Measurements from ENCODE around the gene C1orf159.

Gene C1orf159

DNA sequence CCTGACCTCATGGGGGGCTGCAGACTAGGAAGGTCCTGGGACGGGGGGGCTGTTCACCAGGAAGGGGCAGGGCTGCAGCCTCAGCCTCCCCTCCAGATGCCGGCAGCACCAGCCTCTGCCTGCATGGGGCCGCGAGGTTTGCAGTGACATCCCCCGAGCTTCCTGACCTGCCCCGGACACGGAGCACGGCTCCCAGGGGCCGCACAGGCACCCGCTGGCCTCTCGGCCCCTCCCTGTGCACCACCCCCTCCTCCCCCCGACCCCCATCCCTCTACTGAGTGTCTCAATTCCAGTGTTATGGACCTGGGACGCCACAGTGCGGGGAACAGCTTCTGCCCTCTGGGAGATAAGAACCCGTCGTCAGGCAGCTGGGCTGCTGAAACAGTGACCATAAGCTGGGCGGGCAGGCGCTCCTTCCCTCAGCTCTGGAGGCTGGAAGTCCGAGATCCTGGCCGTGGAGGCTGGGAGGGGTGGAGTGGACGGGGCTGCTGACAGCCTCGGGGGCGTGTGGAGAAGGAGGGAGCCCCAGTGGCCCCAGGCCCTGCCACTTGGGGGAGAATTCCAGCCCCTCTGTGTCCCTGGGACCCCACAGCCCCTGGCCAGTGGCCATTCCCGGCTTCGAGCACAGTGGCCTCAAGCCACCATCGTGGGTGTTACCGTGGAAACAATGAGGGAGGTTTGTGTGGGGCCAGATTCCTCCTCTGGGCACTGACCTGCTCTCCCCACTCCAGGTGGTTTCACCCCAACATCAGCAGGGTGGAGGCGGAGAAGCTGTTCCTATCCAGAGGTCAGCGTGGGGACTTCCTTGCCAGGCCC lies 53.3 kb downstream of the C1orf159 start:
- H3K9me2 ChIP-seq (replicated peaks; ENCODE audit: insufficient read depth, low read length): no peaks in the 10 kb centered on the region
- H3K27ac ChIP-seq (ENCODE audit: low read length): no peak overlapping the region
- no peak overlapping the region for H3K4me3 ChIP-seq (ENCODE audit: low read length)
- H3K36me3 ChIP-seq (replicated peaks; ENCODE audit: insufficient read depth, low read length): no peaks in the 10 kb centered on the region
- no peak overlapping the region for H3K4me2 ChIP-seq (ENCODE audit: low read depth, low read length)
- no peak overlapping the region for H3K9ac ChIP-seq (ENCODE audit: low read length)
- TF ChIP-seq, protein P1, sequence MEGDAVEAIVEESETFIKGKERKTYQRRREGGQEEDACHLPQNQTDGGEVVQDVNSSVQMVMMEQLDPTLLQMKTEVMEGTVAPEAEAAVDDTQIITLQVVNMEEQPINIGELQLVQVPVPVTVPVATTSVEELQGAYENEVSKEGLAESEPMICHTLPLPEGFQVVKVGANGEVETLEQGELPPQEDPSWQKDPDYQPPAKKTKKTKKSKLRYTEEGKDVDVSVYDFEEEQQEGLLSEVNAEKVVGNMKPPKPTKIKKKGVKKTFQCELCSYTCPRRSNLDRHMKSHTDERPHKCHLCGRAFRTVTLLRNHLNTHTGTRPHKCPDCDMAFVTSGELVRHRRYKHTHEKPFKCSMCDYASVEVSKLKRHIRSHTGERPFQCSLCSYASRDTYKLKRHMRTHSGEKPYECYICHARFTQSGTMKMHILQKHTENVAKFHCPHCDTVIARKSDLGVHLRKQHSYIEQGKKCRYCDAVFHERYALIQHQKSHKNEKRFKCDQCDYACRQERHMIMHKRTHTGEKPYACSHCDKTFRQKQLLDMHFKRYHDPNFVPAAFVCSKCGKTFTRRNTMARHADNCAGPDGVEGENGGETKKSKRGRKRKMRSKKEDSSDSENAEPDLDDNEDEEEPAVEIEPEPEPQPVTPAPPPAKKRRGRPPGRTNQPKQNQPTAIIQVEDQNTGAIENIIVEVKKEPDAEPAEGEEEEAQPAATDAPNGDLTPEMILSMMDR (IDR thresholded peaks at IDR 0.05; ENCODE audit: low read length): no peak
- TF ChIP-seq EZH2phosphoT487 (IDR thresholded peaks at IDR 0.05; ENCODE audit: low read length) (no peak), EZH2 (optimal IDR thresholded peaks at IDR 0.05; ENCODE audit: low read depth, low read length) (no peak)
- H2AFZ ChIP-seq (ENCODE audit: low read length): no peak overlapping the region
- peaks cover 4% of the 10 kb centered on the region; the same call in 1 of the 2 replicates for H3K4me1 ChIP-seq (ENCODE audit: low read length)
- peaks cover 80% of the 10 kb centered on the region for H3K27me3 ChIP-seq (replicated peaks; ENCODE audit: insufficient read depth, low read length)
- no peaks in the 10 kb centered on the region for H3K9me3 ChIP-seq (replicated peaks; ENCODE audit: insufficient read depth, low read length)
- no peaks in the 10 kb centered on the region for H3F3A ChIP-seq (ENCODE audit: insufficient read depth, low read length)
- no peak for DNase-seq
- no peaks in the 10 kb centered on the region for H3K79me2 ChIP-seq (ENCODE audit: low read length)
- no peaks in the 10 kb centered on the region for H4K20me1 ChIP-seq (ENCODE audit: insufficient read depth, low read length)

DNA sequence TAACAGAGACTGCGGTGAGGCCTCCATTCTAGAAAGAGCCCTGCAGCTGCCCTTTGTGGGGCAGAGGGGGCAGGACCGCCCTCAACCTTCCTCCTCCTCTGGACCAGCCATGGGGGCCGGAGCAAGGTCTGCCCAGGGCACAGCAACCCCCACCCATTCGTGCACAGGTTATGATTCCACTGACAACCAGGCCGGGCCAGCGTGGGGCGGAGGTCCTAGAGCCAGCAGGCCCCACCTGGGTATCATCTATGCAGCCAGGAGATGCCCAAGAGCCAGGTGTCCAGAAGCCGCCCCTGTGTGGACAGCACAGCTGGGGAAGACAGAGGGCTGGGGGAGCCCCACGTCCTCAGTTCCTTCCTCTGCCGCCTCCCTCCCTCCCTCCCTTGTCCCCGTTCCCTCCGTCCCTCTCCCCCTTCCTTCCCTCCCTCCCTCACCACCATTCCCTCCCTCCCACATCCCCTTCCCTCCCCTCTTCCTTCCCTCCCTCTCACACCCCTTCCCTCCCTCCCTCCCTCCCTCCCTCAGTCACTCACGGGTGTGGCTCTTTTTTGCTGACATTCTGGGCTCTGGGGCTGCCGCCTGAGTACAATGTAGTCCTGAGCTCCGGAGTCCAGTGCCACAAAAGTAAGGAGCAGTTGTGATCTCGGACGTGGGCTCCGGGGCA lies 54.1 kb downstream of the C1orf159 start:
- Histone ChIP-seq H3K4me3 (ENCODE audit: low read length) (no peak overlapping the region), H3K9me2 (replicated peaks; ENCODE audit: insufficient read depth, low read length) (no peaks in the 10 kb centered on the region), H4K20me1 (ENCODE audit: insufficient read depth, low read length) (no peaks in the 10 kb centered on the region), H3K9ac (ENCODE audit: low read length) (no peak overlapping the region), H3K36me3 (replicated peaks; ENCODE audit: insufficient read depth, low read length) (no peaks in the 10 kb centered on the region), H3K27me3 (replicated peaks; ENCODE audit: insufficient read depth, low read length) (peaks cover 81% of the 10 kb centered on the region), H3K9me3 (replicated peaks; ENCODE audit: insufficient read depth, low read length) (no peaks in the 10 kb centered on the region), H3F3A (ENCODE audit: insufficient read depth, low read length) (no peaks in the 10 kb centered on the region), H3K27ac (ENCODE audit: low read length) (no peak overlapping the region), H2AFZ (ENCODE audit: low read length) (no peak overlapping the region), H3K4me1 (ENCODE audit: low read length) (peaks cover 4% of the 10 kb centered on the region; the same call in 1 of the 2 replicates), H3K4me2 (ENCODE audit: low read depth, low read length) (no peak overlapping the region), H3K79me2 (ENCODE audit: low read length) (no peaks in the 10 kb centered on the region)
- no peak for DNase-seq
- TF ChIP-seq, protein P1 (IDR thresholded peaks at IDR 0.05; ENCODE audit: low read length): no peak
- TF ChIP-seq EZH2phosphoT487 (IDR thresholded peaks at IDR 0.05; ENCODE audit: low read length): no peak
- no peak for TF ChIP-seq EZH2 (optimal IDR thresholded peaks at IDR 0.05; ENCODE audit: low read depth, low read length)

DNA sequence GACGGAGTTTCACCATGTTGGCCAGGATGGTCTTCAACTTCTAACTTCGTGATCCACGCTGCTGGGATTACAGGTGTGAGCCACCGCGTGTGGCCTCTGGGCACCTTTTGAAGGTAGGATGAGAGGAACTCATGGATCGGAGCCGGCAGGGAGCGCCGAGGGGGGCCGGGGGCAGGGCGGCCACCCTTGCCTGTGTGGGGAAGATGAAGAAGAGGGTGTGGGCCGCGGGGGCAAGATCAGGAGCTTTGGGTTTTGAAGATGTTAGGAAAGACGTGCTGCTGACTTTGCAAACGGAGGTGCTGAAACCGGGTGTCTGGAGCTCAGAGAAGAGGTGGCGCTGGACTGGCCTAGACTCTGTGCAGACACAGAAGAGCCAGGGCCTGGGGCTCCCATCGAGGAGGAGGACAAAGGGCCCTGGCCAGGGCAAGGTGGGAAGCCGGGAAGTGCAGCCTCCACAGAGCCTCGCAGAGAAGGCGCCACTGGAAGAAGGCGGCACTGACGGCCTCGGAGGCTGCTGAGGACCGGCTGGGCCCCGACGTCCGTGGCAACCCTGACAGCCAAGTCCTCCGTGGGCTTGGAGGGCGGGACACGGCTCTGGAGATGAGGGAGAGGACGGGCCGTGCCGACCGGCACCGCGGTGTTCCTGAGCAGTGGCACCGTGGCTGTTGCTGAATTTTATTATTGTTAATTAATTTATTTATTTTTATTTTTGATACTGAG lies 55.4 kb downstream of the C1orf159 start:
- no peak overlapping the region for H3K9ac ChIP-seq (ENCODE audit: low read length)
- H4K20me1 ChIP-seq (ENCODE audit: insufficient read depth, low read length): no peaks in the 10 kb centered on the region
- H2AFZ ChIP-seq (ENCODE audit: low read length): no peak overlapping the region
- H3K4me1 ChIP-seq (ENCODE audit: low read length): peaks cover 4% of the 10 kb centered on the region; the same call in 1 of the 2 replicates
- H3F3A ChIP-seq (ENCODE audit: insufficient read depth, low read length): no peaks in the 10 kb centered on the region
- no peaks in the 10 kb centered on the region for H3K79me2 ChIP-seq (ENCODE audit: low read length)
- TF ChIP-seq EZH2 (optimal IDR thresholded peaks at IDR 0.05; ENCODE audit: low read depth, low read length): no peak
- no peak for TF ChIP-seq EZH2phosphoT487 (IDR thresholded peaks at IDR 0.05; ENCODE audit: low read length)
- TF ChIP-seq, protein P1 (IDR thresholded peaks at IDR 0.05; ENCODE audit: low read length): no peak
- no peak overlapping the region for H3K27ac ChIP-seq (ENCODE audit: low read length)
- H3K4me3 ChIP-seq (ENCODE audit: low read length): no peak overlapping the region
- no peaks in the 10 kb centered on the region for H3K9me3 ChIP-seq (replicated peaks; ENCODE audit: insufficient read depth, low read length)
- H3K9me2 ChIP-seq (replicated peaks; ENCODE audit: insufficient read depth, low read length): no peaks in the 10 kb centered on the region
- H3K4me2 ChIP-seq (ENCODE audit: low read depth, low read length): no peak overlapping the region
- H3K27me3 ChIP-seq (replicated peaks; ENCODE audit: insufficient read depth, low read length): peaks cover 79% of the 10 kb centered on the region
- DNase-seq: no peak
- no peaks in the 10 kb centered on the region for H3K36me3 ChIP-seq (replicated peaks; ENCODE audit: insufficient read depth, low read length)
